GM10266 (cell line): ENCODE results near the gene SNAI1.

ENCODE experiments used
- DNase-seq: peaks from one replicate; pipeline ENCODE4 v3.0.0; 2012; ENCODE audit errors: extremely low spot score
- TF ChIP-seq, protein P1 (sequence below): IDR thresholded peaks from 2 replicates; pipeline ENCODE4 v1.5.1; 2012; ENCODE audit warnings: mild to moderate bottlenecking, low read depth; ENCODE audit not compliant: control insufficient read depth, insufficient read depth; ENCODE audit errors: missing control alignments

SNAI1 gene

DNA sequence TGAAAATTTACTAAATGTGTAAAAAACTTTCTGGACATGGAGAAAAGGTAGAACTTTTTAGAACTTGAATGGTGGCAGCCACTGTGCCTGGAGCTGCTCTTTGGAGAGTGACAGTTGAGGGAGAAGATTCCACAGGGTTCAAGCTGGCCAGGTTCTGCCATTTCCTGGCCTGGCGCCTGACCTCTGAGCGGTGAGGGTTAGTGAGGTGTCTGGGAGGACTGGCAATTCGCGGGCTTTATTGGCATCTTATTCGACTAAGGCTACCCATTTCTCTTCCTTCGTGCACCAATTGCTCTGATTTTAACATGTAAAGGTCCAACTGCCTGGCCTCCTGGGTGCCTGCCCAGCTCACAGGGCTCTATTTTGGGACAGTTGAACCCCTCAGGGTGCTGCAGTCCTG, 2.4 kb downstream of the SNAI1 start:
- DNase-seq: no peak

DNA sequence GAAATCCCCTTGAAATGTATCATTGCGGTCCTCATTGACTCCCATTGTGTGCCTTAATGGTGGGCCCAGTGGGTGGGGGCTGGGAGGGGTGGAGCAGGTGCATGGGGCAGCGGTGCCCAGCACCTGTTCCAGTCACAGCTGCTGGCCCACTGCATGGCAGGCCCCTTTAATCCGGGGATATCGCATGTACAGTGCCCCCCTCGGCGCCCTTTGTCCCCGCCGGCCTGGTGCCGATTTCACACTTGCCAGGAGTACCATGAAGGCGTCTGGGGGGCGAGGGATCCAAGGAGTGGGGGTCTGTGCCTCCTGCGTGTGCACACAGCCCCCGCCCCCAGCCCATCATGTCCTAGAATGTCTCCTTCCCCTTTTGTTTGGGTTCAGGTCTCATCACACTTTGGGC, 2.8 kb downstream of the SNAI1 start:
- no peak for DNase-seq
- TF ChIP-seq, protein P1, sequence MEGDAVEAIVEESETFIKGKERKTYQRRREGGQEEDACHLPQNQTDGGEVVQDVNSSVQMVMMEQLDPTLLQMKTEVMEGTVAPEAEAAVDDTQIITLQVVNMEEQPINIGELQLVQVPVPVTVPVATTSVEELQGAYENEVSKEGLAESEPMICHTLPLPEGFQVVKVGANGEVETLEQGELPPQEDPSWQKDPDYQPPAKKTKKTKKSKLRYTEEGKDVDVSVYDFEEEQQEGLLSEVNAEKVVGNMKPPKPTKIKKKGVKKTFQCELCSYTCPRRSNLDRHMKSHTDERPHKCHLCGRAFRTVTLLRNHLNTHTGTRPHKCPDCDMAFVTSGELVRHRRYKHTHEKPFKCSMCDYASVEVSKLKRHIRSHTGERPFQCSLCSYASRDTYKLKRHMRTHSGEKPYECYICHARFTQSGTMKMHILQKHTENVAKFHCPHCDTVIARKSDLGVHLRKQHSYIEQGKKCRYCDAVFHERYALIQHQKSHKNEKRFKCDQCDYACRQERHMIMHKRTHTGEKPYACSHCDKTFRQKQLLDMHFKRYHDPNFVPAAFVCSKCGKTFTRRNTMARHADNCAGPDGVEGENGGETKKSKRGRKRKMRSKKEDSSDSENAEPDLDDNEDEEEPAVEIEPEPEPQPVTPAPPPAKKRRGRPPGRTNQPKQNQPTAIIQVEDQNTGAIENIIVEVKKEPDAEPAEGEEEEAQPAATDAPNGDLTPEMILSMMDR: no peak

More for the DNA sequence above, 2.4 kb downstream of the SNAI1 start:
- TF ChIP-seq, protein P1: no peak

DNA sequence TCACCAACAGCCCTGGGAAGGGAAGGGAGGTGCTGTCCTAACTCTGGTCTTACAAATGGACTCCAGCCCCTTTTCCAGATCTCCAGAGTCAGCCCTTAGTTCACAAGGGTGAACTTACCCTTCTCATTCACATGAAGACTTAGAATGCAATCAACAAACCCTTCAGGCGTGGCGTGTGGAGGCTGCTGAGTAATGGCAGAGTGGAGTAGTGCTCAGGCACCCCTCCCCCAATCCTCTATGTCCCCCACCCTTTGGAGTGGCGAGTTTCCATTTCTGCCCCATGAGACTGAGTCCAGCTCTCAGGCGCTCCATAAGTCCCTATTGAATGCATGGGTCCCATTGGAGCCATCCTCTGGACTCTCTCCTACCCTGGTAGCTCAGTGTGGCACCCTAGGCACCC, 3.3 kb downstream of the SNAI1 start:
- TF ChIP-seq, protein P1: no peak
- no peak for DNase-seq

DNA sequence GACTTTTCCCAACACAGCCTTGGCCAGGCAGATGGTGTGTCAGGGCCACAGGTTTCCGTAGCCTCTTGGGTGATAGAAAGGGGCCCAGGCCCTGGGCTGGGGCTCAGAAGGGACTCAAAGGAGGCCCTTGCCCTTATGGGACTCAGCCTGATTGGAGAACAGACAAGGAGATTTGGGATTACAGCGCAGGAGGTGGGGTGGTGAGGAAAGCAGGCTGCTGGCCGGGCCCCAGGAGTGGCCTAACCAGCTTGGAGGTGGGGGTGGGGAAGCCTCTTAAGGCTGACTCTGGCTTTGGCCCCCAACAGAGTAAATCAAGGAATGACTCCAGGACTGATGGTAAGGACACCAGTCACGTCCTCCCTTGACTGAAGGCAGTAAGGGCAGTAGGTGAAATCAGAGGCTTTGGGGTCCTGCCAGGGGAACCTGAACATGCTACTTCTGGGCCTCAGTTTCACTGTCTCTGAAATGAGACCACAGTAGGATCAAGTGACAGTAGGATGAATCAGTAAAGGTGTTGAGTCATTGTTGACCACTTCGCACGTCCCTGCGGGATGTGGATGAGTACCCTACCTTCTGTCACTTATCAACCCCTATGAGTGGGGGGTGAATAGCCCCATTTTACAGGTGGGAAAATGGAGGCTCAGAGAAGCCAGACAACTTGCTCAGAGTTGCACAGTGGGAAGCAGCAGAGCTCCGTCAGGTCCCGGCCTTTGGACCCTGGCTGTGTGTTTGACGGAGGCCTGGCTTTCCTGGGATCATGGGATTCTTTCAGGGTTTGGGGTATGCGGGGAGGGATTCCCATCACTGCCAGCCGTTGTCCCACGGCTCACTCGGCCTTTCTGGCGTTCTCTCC, 4.5 kb downstream of the SNAI1 start:
- TF ChIP-seq, protein P1: no peak
- no peak for DNase-seq

DNA sequence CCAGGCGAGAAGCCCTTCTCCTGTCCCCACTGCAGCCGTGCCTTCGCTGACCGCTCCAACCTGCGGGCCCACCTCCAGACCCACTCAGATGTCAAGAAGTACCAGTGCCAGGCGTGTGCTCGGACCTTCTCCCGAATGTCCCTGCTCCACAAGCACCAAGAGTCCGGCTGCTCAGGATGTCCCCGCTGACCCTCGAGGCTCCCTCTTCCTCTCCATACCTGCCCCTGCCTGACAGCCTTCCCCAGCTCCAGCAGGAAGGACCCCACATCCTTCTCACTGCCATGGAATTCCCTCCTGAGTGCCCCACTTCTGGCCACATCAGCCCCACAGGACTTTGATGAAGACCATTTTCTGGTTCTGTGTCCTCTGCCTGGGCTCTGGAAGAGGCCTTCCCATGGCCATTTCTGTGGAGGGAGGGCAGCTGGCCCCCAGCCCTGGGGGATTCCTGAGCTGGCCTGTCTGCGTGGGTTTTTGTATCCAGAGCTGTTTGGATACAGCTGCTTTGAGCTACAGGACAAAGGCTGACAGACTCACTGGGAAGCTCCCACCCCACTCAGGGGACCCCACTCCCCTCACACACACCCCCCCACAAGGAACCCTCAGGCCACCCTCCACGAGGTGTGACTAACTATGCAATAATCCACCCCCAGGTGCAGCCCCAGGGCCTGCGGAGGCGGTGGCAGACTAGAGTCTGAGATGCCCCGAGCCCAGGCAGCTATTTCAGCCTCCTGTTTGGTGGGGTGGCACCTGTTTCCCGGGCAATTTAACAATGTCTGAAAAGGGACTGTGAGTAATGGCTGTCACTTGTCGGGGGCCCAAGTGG, 5.3 kb downstream of the SNAI1 start:
- TF ChIP-seq, protein P1: no peak
- DNase-seq: no peak

DNA sequence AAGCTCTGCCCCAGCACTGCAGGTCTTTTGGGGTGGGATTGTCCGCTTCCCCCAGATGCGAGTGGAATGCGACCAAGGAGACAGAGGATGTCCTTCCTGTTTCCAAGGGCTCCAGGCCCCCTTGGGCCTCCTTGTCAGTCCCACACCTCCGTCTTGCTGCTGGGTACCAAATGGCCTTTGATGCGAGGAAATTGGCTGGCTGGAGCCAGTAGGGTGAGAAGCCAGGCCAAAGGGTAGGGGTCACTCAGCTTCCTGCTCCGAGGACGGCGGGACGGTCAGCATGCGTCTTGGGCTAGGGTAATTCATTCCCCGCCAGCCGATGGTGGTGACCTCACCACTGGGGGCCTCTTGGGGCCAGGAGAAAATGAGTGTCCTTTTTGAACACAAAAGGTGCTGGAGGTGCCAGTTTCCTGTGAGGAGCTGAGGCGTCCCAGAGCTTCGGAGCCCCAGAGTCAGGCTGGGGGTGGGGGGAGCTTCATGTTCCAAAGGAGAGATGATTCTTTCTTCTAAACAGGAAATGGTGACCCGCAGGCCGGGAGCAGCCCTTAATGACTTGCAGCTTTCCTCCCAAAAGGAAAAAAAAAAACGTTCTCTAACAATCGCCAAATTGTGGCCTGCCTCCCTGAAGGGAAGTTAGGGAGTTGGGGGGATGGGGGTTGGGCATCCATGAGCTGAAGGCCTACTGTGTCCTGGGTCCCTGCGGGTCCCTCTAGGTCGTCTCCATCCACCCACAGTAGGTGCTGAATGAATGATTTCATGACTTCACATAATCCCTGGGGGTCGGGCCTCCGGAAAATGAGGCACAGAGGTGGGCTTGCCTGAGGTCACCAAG, 6.7 kb downstream of the SNAI1 start:
- no peak for DNase-seq

More for the DNA sequence above, 6.7 kb downstream of the SNAI1 start:
- TF ChIP-seq, protein P1: no peak
